ENCODE results near the gene FCF1. TPM values are rescaled to one million over a fixed set of nuclear protein-coding genes. Genes with fewer than 3 reads are reported as not detected.
"Not testable (repeated sequence)": the region's sequence is repeated elsewhere in the genome, so short reads cannot be mapped to it uniquely, and the experiment has no call there.

Gene FCF1
- total RNA-seq, 1 experiment from 2014 or later: 58.0 TPM

DNA sequence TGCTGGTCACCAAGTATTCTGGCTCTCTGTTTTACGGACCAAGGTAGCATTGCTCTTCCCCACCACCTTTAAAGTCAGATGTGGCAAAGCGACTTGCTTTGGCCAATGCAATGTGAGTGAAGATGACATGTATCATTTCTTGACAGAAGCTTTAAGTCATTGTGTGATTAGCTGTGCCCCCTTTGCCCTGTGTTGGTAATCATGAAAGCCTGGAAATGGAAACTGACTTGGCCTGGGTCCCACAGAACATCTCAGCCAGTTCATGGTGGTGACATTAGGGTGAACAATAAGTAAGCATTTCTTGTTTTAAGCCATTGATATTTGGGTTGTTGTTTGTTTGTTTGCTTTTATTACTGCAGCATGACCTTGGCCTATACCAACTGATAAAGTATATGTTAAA is 34.3 kb downstream of the FCF1 start:
- H3K27me3 Mint-ChIP-seq (ENCODE audit: unreplicated experiment): no peaks in the 10 kb centered on the region
- TF ChIP-seq, protein P1, sequence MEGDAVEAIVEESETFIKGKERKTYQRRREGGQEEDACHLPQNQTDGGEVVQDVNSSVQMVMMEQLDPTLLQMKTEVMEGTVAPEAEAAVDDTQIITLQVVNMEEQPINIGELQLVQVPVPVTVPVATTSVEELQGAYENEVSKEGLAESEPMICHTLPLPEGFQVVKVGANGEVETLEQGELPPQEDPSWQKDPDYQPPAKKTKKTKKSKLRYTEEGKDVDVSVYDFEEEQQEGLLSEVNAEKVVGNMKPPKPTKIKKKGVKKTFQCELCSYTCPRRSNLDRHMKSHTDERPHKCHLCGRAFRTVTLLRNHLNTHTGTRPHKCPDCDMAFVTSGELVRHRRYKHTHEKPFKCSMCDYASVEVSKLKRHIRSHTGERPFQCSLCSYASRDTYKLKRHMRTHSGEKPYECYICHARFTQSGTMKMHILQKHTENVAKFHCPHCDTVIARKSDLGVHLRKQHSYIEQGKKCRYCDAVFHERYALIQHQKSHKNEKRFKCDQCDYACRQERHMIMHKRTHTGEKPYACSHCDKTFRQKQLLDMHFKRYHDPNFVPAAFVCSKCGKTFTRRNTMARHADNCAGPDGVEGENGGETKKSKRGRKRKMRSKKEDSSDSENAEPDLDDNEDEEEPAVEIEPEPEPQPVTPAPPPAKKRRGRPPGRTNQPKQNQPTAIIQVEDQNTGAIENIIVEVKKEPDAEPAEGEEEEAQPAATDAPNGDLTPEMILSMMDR (IDR thresholded peaks at IDR 0.05; ENCODE audit: unreplicated experiment): no peak
- BruUV-seq (replicated peaks): no TSS peak
- no peaks in the 10 kb centered on the region for H3K4me1 Mint-ChIP-seq (ENCODE audit: low read depth, unreplicated experiment)
- intact Hi-C loops (cut with micrococcal nuclease; ENCODE audit: unreplicated experiment): no loop called here
- H3K27ac Mint-ChIP-seq (ENCODE audit: unreplicated experiment): no peak overlapping the region
- CTCF ChIA-PET: no interaction called here
- no peaks in the 10 kb centered on the region for H3K36me3 Mint-ChIP-seq (ENCODE audit: insufficient read depth, unreplicated experiment)
- no peak overlapping the region for H3K4me3 Mint-ChIP-seq (ENCODE audit: low read depth, unreplicated experiment)
- no peaks in the 10 kb centered on the region for H3K9me3 Mint-ChIP-seq (ENCODE audit: low read depth, unreplicated experiment)
- DNase-seq: no peak

DNA sequence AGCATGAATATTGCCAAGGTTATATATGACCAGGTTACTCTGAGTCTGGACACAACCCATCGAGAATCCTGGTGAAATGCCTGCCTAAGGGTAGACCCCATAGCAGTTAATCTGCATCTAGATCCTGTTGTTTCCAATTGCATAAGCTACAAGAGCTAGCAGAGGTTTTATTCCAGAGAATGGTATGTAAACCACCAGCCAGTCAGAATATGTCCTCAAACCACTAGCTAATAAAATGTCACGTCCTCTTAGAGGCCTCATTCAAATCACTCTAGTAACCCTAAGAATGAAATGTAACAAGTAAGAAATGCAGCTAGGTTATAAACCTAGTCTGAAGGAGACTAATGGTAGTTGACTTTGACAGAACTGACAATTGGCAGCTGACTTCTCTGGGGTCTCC is 41.2 kb downstream of the FCF1 start:
- Mint-ChIP-seq H3K27ac (ENCODE audit: unreplicated experiment) (no peak overlapping the region), H3K36me3 (ENCODE audit: insufficient read depth, unreplicated experiment) (no peaks in the 10 kb centered on the region), H3K9me3 (ENCODE audit: low read depth, unreplicated experiment) (peaks cover 2% of the 10 kb centered on the region), H3K4me1 (ENCODE audit: low read depth, unreplicated experiment) (no peaks in the 10 kb centered on the region), H3K27me3 (ENCODE audit: unreplicated experiment) (no peaks in the 10 kb centered on the region), H3K4me3 (ENCODE audit: low read depth, unreplicated experiment) (no peak overlapping the region)
- intact Hi-C loops (cut with micrococcal nuclease; ENCODE audit: unreplicated experiment): no loop called here
- DNase-seq: no peak
- no TSS peak for BruUV-seq (replicated peaks)
- TF ChIP-seq, protein P1 (IDR thresholded peaks at IDR 0.05; ENCODE audit: unreplicated experiment): no peak
- CTCF ChIA-PET: interaction anchor here (0.6 kb wide), 1 partner anchor 10 kb away, joined by 5 read pairs; the partner anchor contains the start of gene YLPM1

DNA sequence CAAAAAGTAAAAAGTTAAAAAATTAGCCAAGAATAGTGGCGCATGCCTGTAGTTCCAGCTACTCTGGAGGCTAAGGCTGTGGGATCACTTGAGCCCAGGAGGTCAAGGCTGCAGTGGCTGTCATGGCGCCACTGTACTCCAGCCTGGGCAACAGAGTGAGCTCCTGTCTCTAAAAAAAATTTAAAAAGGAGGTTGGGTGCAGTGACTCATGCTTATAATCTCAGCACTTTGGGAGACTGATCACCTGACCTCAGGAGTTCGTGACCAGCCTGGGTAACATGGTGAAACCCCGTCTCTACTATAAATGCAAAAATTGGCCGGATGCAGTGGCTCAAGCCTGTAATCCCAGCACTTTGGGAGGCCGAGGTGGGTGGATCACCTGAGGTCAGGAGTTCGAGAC is 42.0 kb downstream of the FCF1 start:
- TF ChIP-seq, protein P1 (IDR thresholded peaks at IDR 0.05; ENCODE audit: unreplicated experiment): no peak
- Mint-ChIP-seq H3K9me3 (ENCODE audit: low read depth, unreplicated experiment) (peaks cover 2% of the 10 kb centered on the region), H3K27ac (ENCODE audit: unreplicated experiment) (no peak overlapping the region), H3K27me3 (ENCODE audit: unreplicated experiment) (no peaks in the 10 kb centered on the region), H3K4me3 (ENCODE audit: low read depth, unreplicated experiment) (no peak overlapping the region), H3K4me1 (ENCODE audit: low read depth, unreplicated experiment) (no peaks in the 10 kb centered on the region), H3K36me3 (ENCODE audit: insufficient read depth, unreplicated experiment) (no peaks in the 10 kb centered on the region)
- intact Hi-C loops (cut with micrococcal nuclease; ENCODE audit: unreplicated experiment): no loop called here
- no peak for DNase-seq
- no TSS peak for BruUV-seq (replicated peaks)
- CTCF ChIA-PET: no interaction called here

DNA sequence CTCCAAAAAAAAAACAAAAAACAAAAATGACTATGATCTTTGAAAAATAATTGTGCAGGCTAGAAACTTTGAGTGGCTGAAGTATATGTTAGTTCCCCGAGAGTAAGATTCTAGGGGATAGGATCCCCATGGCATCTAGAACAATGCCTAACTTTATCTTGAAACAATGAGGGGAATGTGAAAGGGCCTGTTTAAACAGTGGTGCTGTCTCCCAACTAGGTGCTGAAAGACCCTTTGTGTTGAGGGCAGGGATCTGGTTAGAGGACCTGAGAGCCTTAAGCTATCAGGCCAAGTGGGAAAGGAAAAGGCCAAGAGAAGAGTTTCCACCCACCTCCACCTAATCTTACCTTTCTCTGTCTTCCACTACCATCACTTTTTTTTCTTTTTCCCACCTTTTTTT is 43.4 kb downstream of the FCF1 start:
- no TSS peak for BruUV-seq (replicated peaks)
- intact Hi-C loops (cut with micrococcal nuclease; ENCODE audit: unreplicated experiment): no loop called here
- no peak for DNase-seq

DNA sequence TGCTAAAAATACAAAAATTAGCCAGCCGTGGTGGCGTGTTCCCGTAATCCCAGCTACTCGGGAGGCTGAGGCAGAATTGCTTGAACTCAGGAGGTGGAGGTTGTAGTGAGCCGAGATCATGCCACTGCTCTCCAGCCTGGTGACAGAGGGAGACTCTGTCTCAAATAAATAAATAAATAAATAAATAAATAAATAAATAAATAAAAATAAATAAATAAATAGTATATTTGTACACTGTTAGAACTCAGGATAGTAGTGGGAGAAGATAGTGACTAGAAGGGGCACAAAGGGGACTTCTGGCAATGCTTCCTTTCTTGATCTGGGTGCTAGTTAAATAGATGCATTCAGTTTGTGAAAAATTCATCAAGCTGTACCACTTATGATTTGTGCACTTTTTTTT is 45.6 kb downstream of the FCF1 start:
- CTCF ChIA-PET; H3K27ac Mint-ChIP-seq (ENCODE audit: unreplicated experiment); H3K4me1 Mint-ChIP-seq (ENCODE audit: low read depth, unreplicated experiment); DNase-seq; H3K4me3 Mint-ChIP-seq (ENCODE audit: low read depth, unreplicated experiment); H3K36me3 Mint-ChIP-seq (ENCODE audit: insufficient read depth, unreplicated experiment); H3K9me3 Mint-ChIP-seq (ENCODE audit: low read depth, unreplicated experiment); intact Hi-C loops (cut with micrococcal nuclease; ENCODE audit: unreplicated experiment); H3K27me3 Mint-ChIP-seq (ENCODE audit: unreplicated experiment); BruUV-seq (replicated peaks): not testable (repeated sequence)

More for the DNA sequence above, 43.4 kb downstream of the FCF1 start:
- TF ChIP-seq, protein P1 (IDR thresholded peaks at IDR 0.05; ENCODE audit: unreplicated experiment): no peak
- Mint-ChIP-seq H3K27ac (ENCODE audit: unreplicated experiment) (no peak overlapping the region), H3K4me3 (ENCODE audit: low read depth, unreplicated experiment) (no peak overlapping the region), H3K36me3 (ENCODE audit: insufficient read depth, unreplicated experiment) (no peaks in the 10 kb centered on the region), H3K27me3 (ENCODE audit: unreplicated experiment) (no peaks in the 10 kb centered on the region), H3K9me3 (ENCODE audit: low read depth, unreplicated experiment) (peaks cover 2% of the 10 kb centered on the region), H3K4me1 (ENCODE audit: low read depth, unreplicated experiment) (no peaks in the 10 kb centered on the region)
- CTCF ChIA-PET: no interaction called here
